Activated naive CD8-positive, alpha-beta T cell (primary cell): ENCODE results near the gene EBF4.
"Not testable (repeated sequence)": the region's sequence is repeated elsewhere in the genome, so short reads cannot be mapped to it uniquely, and the experiment has no call there.

Experiments
- H3K27ac Mint-ChIP-seq: one replicate; pipeline ENCODE4 v1.8.0; 2021; ENCODE audit warnings: mixed read lengths
- H3K27me3 Mint-ChIP-seq: one replicate; pipeline ENCODE4 v1.8.0; 2021; ENCODE audit warnings: mixed read lengths
- H3K36me3 Mint-ChIP-seq: one replicate; pipeline ENCODE4 v1.8.0; 2021; ENCODE audit warnings: mixed read lengths
- H3K4me1 Mint-ChIP-seq: one replicate; pipeline ENCODE4 v1.8.0; 2021; ENCODE audit warnings: low read depth, mixed read lengths
- H3K4me3 Mint-ChIP-seq: one replicate; pipeline ENCODE4 v1.8.0; 2021; ENCODE audit warnings: mild to moderate bottlenecking, mixed read lengths
- H3K9me3 Mint-ChIP-seq: one replicate; pipeline ENCODE4 v1.8.0; 2021; ENCODE audit warnings: low read depth, mixed read lengths

Gene EBF4

GRCh38 chr20:2806351-2806701 is 113.7 kb downstream of the EBF4 start:
- peaks cover 6% of the 10 kb centered on the region for H3K36me3 Mint-ChIP-seq
- no peaks in the 10 kb centered on the region for H3K9me3 Mint-ChIP-seq
- H3K4me3 Mint-ChIP-seq, result no peak overlapping the region
- peaks cover 27% of the 10 kb centered on the region for H3K27me3 Mint-ChIP-seq
- H3K4me1 Mint-ChIP-seq, result peaks cover 5% of the 10 kb centered on the region
- no peak overlapping the region for H3K27ac Mint-ChIP-seq

DNA sequence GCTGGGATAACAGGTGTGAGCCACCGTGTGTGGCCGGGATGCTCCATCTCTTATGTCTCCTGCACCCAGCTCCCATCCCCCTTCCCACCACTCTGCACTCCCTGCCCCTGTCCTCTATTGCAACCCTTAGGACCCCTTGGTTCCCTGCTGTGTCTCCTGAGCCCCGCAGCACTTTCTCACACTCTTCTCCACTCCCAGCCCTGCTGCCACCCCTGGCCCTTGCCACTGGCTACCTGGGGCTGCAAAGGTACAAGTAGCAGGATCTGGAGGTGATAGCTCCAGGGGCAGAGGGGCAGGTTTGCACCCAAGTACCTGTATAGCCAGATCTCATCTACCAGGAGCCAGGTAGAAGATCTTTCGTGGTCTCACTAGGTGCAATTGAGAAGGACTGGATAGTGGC is 114.4 kb downstream of the EBF4 start:
- peaks cover 9% of the 10 kb centered on the region for H3K36me3 Mint-ChIP-seq
- H3K27me3 Mint-ChIP-seq, result peaks cover 33% of the 10 kb centered on the region
- peaks cover 4% of the 10 kb centered on the region for H3K4me1 Mint-ChIP-seq
- H3K27ac Mint-ChIP-seq, result no peak overlapping the region
- H3K9me3 Mint-ChIP-seq, result peaks cover 1% of the 10 kb centered on the region
- H3K4me3 Mint-ChIP-seq, result no peak overlapping the region

DNA sequence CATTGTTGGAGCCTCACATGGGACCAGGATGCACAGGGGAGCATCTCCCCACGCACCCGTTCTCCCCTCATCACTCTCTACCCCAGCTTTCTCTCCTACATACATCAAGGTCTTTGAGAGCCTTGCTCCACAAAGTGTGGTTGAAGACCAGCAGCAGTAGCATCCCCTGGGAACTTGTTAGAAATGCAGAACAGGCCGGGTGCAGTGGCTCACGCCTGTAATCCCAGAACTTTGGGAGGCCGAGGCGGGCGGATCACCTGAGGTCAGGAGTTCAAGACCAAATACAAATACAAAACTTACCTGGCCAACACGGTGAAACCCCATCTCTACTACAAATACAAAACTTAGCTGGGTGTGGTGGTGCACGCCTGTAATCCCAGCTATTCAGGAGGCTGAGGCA is 115.3 kb downstream of the EBF4 start:
- H3K36me3 Mint-ChIP-seq, result peaks cover 14% of the 10 kb centered on the region
- H3K27ac Mint-ChIP-seq, H3K9me3 Mint-ChIP-seq, H3K4me3 Mint-ChIP-seq, H3K4me1 Mint-ChIP-seq: not testable (repeated sequence)
- peaks cover 31% of the 10 kb centered on the region for H3K27me3 Mint-ChIP-seq

DNA sequence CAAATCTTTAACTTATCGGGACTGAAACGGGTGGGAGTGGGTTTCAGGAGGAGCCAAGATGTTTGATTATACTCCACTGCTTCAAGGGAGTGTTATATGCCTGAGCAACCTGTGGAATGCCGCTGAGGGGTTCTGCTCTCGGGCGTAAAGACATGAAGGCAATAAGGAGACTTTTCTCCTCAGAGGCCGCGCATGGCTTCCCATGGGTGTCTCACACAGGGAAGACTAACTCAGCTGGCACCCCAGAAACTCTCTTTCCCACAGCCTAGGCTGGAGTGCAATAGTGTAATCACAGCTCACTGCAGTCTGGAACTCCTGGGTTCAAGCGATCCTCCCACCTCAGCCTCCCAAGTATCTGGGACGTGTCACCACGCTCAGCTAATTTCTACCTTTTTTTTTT is 117.1 kb downstream of the EBF4 start:
- Mint-ChIP-seq H3K27ac (no peak overlapping the region), H3K36me3 (peaks cover 14% of the 10 kb centered on the region), H3K4me3 (no peak overlapping the region), H3K9me3 (peaks cover 6% of the 10 kb centered on the region), H3K4me1 (peaks cover 4% of the 10 kb centered on the region), H3K27me3 (peaks cover 23% of the 10 kb centered on the region)
